Esophagus squamous epithelium (tissue), 5 donors: ENCODE data around the gene PLEKHM3. TPM values are rescaled to one million over a fixed set of nuclear protein-coding genes. Genes with fewer than 3 reads are reported as not detected.

Experiments used
- DNase-seq: peaks from one replicate; lab custom pipeline; 2025; lab: John Stamatoyannopoulos, UW
- H3K27ac ChIP-seq, 4 donors: fragments of 200-600 bp; sonication (generic); one replicate each; pipeline ENCODE4 v1.5.1; 2016 to 2019; ENCODE audit warnings: mild to moderate bottlenecking in 1 of 4
- H3K27me3 ChIP-seq, 4 donors: fragments of 200-600 bp; sonication (generic); 1 replicate in 3 of 4; 2 replicates in 1 of 4; pipeline versions ENCODE4 v1.5.1 to v1.6.0; 2017 to 2021; ENCODE audit warnings: antibody characterized with exemption in 1 of 4
- H3K36me3 ChIP-seq, 3 donors: fragments of 200-600 bp; sonication (generic); one replicate each; pipeline ENCODE4 v1.5.1; 2016 to 2019
- H3K4me1 ChIP-seq, 3 donors: fragments of 200-600 bp; sonication (generic); one replicate each; pipeline ENCODE4 v1.5.1; 2017 to 2019
- H3K4me3 ChIP-seq, 4 donors: fragments of 200-600 bp; sonication (generic); 1 replicate in 3 of 4; 2 replicates in 1 of 4; pipeline ENCODE4 v1.5.1; 2016 to 2019; ENCODE audit warnings: mild to moderate bottlenecking in 2 of 4, moderate library complexity in 1 of 4
- H3K9me3 ChIP-seq, 3 donors: fragments of 200-600 bp; sonication (generic); one replicate each; pipeline ENCODE4 v1.5.1; 2016 to 2019
- POLR2A ChIP-seq, 4 donors: fragments of 450-650 bp; IDR thresholded peaks; one replicate each; pipeline ENCODE4 v1.6.1; 2017; ENCODE audit warnings: antibody characterized with exemption in 4 of 4, mild to moderate bottlenecking in 4 of 4, moderate library complexity in 3 of 4
- WGBS, 2 donors: methylation state at CpG; one replicate each; pipeline ENCODE4 v1.1.5; 2018; 5-methylcytosine and 5-hydroxymethylcytosine counted together
- intact Hi-C: fragments of 100-400 bp; cut with DNase I; formaldehyde crosslinking; loops from one replicate; pipeline ENCODE4 v1.15.0; 2022
- total RNA-seq, 4 donors: library from RNA; depleted of rRNA; stranded (reverse); fragments of >200 nt; gene quantifications; one replicate each; pipeline ENCODE4 v1.1.0, GENCODE V29; 2016
- TF ChIP-seq, protein P1 (sequence below), 6 experiments: fragments of 450-650 bp in 4 of 6; fragments of 200-600 bp in 2 of 6; sonication (generic) in 2 of 6; IDR thresholded peaks; one replicate each; pipeline ENCODE4 v1.5.1; 2016 to 2019; ENCODE audit warnings: antibody characterized with exemption in 6 of 6, mild to moderate bottlenecking in 4 of 6, moderate library complexity in 4 of 6
- donor health status: DM: yes; HTN: yes; CAD: no.

PLEKHM3 gene
- total RNA-seq, 4 donors from 2014 or later: 3.7 to 19.3 (median 6.7) TPM

DNA sequence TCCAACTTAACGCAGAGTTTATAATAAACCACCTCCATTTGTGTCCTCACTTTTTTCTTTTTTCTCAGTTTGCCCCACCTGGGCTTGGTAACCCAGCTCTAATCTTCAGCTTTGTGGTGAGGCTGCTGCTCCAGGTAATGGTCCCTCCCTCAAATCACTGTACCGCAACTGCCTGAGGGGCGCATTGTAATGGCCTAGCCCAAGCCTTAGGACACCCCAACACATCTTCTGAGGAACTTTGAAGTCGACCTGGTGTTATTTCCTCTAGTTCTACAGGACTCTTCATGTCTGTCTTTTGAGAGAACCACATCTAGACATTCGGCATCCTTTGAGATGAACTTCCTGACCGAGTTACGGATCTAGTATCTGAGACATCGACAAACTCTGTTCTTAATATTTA is 99.7 kb downstream of the PLEKHM3 start:
- Histone ChIP-seq H3K36me3 (peaks cover 0 to 14% (median 0%) of the 10 kb centered on the region in 3 donors), H3K9me3 (no peaks in the 10 kb centered on the region), H3K4me3 (no peak overlapping the region), H3K27me3 (no peaks in the 10 kb centered on the region), H3K4me1 (peaks cover 0 to 13% (median 9%) of the 10 kb centered on the region in 3 donors), H3K27ac (peak overlapping the region in 3 of 4 donors; percentile 55 to 84 (median 68))
- intact Hi-C loops: no loop called here
- TF ChIP-seq POLR2A (IDR thresholded peaks at IDR 0.05): no peak
- TF ChIP-seq, protein P1, sequence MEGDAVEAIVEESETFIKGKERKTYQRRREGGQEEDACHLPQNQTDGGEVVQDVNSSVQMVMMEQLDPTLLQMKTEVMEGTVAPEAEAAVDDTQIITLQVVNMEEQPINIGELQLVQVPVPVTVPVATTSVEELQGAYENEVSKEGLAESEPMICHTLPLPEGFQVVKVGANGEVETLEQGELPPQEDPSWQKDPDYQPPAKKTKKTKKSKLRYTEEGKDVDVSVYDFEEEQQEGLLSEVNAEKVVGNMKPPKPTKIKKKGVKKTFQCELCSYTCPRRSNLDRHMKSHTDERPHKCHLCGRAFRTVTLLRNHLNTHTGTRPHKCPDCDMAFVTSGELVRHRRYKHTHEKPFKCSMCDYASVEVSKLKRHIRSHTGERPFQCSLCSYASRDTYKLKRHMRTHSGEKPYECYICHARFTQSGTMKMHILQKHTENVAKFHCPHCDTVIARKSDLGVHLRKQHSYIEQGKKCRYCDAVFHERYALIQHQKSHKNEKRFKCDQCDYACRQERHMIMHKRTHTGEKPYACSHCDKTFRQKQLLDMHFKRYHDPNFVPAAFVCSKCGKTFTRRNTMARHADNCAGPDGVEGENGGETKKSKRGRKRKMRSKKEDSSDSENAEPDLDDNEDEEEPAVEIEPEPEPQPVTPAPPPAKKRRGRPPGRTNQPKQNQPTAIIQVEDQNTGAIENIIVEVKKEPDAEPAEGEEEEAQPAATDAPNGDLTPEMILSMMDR (IDR thresholded peaks at IDR 0.05): no peak
- no peak for DNase-seq
- WGBS, 2 donors: 81 to 86% methylated on average over 8 of the region's 8 CpGs

DNA sequence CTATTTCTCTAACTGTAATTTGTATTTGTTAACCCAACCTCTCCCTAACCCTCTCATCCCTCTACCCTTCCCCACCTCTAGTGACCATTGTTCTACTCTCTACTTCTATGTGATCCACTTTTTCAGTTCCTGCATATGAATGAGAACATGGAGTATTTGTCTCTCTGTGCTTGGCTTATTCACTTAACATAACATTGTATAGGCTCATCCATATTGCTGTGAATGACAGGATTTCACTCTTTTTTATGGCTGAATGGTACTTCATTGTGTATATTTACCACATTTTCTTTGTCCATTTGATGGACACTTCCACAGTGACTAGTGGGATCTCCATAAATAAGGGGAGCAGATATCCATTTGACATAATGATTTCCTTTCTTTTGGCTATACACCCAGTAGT is 103.7 kb downstream of the PLEKHM3 start:
- intact Hi-C loops: no loop called here
- H3K4me3 ChIP-seq: no peak overlapping the region
- peaks cover 0 to 5% (median 0%) of the 10 kb centered on the region in 3 donors for H3K36me3 ChIP-seq
- TF ChIP-seq, protein P1 (IDR thresholded peaks at IDR 0.05): no peak
- no peak for TF ChIP-seq POLR2A (IDR thresholded peaks at IDR 0.05)
- H3K9me3 ChIP-seq: no peaks in the 10 kb centered on the region
- H3K4me1 ChIP-seq: peaks cover 0 to 13% (median 9%) of the 10 kb centered on the region in 3 donors
- H3K27ac ChIP-seq: no peak overlapping the region
- H3K27me3 ChIP-seq: no peaks in the 10 kb centered on the region
- no peak for DNase-seq

DNA sequence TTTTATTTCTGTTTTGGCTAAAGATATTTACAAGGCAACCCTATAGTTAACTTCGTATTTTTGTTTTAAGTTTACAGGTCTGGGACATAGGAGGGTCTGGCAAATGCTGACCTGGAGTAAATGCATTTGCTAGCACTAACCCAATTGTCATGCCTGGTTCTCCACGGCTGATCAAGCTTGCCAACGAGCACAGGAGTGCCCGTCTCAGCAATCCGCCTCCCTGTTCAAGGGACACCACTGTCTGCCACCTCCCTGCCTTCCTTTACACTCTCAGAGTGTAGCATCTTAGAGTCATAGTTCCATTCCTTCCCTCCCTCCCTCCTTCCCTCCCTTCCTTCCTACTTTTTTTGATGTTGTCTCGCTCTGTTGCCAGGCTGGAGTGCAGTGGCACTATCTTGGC is 104.6 kb downstream of the PLEKHM3 start:
- Histone ChIP-seq H3K4me1 (peaks cover 0 to 6% (median 4%) of the 10 kb centered on the region in 3 donors), H3K27me3 (no peaks in the 10 kb centered on the region), H3K4me3 (no peak overlapping the region), H3K27ac (no peak overlapping the region), H3K36me3 (peaks cover 0 to 5% (median 0%) of the 10 kb centered on the region in 3 donors), H3K9me3 (no peaks in the 10 kb centered on the region)
- DNase-seq: no peak
- intact Hi-C loops: no loop called here
- TF ChIP-seq, protein P1 (IDR thresholded peaks at IDR 0.05): no peak
- no peak for TF ChIP-seq POLR2A (IDR thresholded peaks at IDR 0.05)
- WGBS, 2 donors: 90 to 91% methylated on average over 6 of the region's 6 CpGs

DNA sequence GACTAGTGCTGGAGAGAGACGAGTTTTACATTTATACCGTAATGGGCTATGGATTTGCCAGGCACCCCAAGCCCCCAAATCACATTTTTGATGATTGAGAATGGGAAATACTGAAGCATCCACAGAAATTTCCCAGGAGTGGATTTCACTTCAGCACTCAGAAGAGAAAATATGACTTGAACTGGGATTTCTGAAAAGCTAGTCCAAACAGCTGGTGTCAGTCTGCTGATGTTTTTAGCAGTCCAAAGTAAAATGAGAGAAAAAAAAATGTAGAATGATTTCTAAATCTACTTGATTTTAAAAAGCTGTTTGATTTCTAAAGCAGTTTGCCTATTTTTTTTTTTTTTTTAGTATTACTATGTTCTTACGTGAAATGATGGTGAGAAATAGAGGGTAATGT is 105.0 kb downstream of the PLEKHM3 start:
- WGBS, 2 donors: 83 to 88% methylated on average over 3 of the region's 3 CpGs
- Histone ChIP-seq H3K4me1 (peaks cover 0 to 2% (median under 1%) of the 10 kb centered on the region in 3 donors), H3K4me3 (no peak overlapping the region), H3K9me3 (no peaks in the 10 kb centered on the region), H3K36me3 (peaks cover 0 to 5% (median 0%) of the 10 kb centered on the region in 3 donors), H3K27me3 (no peaks in the 10 kb centered on the region), H3K27ac (no peak overlapping the region)
- intact Hi-C loops: no loop called here
- no peak for TF ChIP-seq POLR2A (IDR thresholded peaks at IDR 0.05)
- TF ChIP-seq, protein P1 (IDR thresholded peaks at IDR 0.05): no peak
- DNase-seq: no peak

DNA sequence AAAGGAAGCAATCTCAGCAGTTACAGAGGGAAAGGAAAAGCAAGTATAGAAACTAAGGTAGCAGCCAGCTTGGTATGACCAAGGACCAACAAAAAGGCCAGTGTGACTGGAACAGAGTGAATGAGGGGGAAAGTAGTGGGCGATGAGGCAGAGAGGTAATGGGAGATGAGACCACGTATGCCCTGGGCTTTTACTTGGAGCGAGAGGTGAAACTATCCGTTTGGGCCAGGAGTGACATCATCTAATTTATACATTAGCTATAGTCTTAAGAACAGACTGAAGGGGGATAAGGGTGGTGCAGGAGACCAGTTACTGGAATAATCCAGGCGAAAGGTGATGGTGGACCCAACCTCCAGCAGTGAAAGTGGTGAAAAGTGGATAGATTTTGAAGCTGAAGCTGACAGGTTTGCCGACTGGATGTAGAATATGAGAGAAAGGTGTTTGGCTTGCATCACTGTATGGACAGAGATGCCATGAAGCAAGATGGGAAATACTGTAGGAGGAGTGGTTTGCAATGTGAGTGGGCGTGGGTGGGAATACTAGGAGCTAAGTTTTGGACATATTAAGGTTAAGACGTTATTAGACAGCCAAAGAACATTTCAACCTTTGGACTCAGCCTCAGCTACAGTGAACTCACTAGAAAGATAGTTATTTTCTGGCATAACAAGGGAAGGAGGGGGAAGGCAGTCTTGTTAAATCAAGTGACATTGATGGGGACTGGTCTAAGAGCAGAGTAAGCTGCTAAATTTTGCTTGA is 106.0 kb downstream of the PLEKHM3 start:
- no peak overlapping the region for H3K4me3 ChIP-seq
- intact Hi-C loops: no loop called here
- no peak for DNase-seq

More for the DNA sequence above, 106.0 kb downstream of the PLEKHM3 start:
- Histone ChIP-seq H3K9me3 (no peaks in the 10 kb centered on the region), H3K36me3 (peaks cover 0 to 5% (median 0%) of the 10 kb centered on the region in 3 donors), H3K27me3 (no peaks in the 10 kb centered on the region), H3K4me1 (no peaks in the 10 kb centered on the region), H3K27ac (no peak overlapping the region)
- TF ChIP-seq, protein P1 (IDR thresholded peaks at IDR 0.05): no peak
- no peak for TF ChIP-seq POLR2A (IDR thresholded peaks at IDR 0.05)
- 86 to 90% methylated on average over 8 of the region's 8 CpGs for WGBS, 2 donors
